Islet of Langerhans (tissue), 1 donor: ENCODE results near the gene TERB2.
A peak's percentile ranks its signal among the peaks of the same experiment; 100 is the strongest.
"Not testable (repeated sequence)": the region's sequence is repeated elsewhere in the genome, so short reads cannot be mapped to it uniquely, and the experiment has no call there.

Experiments used
- FAIRE-seq: peaks from one replicate; lab custom pipeline; 2011; peaks lifted over from hg19 to GRCh38; lab: Jason Lieb, UNC

The TERB2 gene

GRCh38 chr15:44956388-44956787 lies at the start of gene TERB2:
Gene TERB2 (plus strand): TSS chr15:44956687. CDS start chr15:44956719, 32 bp downstream.
- no peak for FAIRE-seq

- FAIRE-seq = no peak
Measured at GRCh38 chr15:44909423-44909822, 47.1 kb upstream of the TERB2 start.

- FAIRE-seq = no peak
Measured at GRCh38 chr15:44910981-44911625, 45.4 kb upstream of the TERB2 start.

- FAIRE-seq = not testable (repeated sequence)
Measured at GRCh38 chr15:44912186-44912585, 44.3 kb upstream of the TERB2 start.

- not testable (repeated sequence) for FAIRE-seq
Measured at GRCh38 chr15:44912974-44913448, 43.5 kb upstream of the TERB2 start.

GRCh38 chr15:44918136-44918535 lies 38.4 kb upstream of the TERB2 start:
- FAIRE-seq = no peak

GRCh38 chr15:44928658-44929057 lies 27.8 kb upstream of the TERB2 start:
- FAIRE-seq = peak; percentile 76

GRCh38 chr15:44930283-44930682 lies 26.2 kb upstream of the TERB2 start:
- not testable (repeated sequence) for FAIRE-seq

GRCh38 chr15:44958302-44958701 lies 1.8 kb downstream of the TERB2 start:
- peak; percentile 60 for FAIRE-seq

- FAIRE-seq = no peak
Measured at GRCh38 chr15:44968475-44968874, 12.0 kb downstream of the TERB2 start.

- FAIRE-seq = no peak
Measured at GRCh38 chr15:44971036-44971435, 14.5 kb downstream of the TERB2 start.

- FAIRE-seq = not testable (repeated sequence)
Measured at GRCh38 chr15:44976183-44976582, 19.7 kb downstream of the TERB2 start.

- FAIRE-seq = peak; percentile 97
Measured at GRCh38 chr15:44977781-44978180, 21.3 kb downstream of the TERB2 start.

- FAIRE-seq = not testable (repeated sequence)
Measured at GRCh38 chr15:44979617-44980339, 23.3 kb downstream of the TERB2 start.

GRCh38 chr15:44984144-44984543 lies 27.7 kb downstream of the TERB2 start:
- FAIRE-seq = not testable (repeated sequence)

GRCh38 chr15:44986346-44987055 lies 30.0 kb downstream of the TERB2 start:
- FAIRE-seq = not testable (repeated sequence)

- not testable (repeated sequence) for FAIRE-seq
Measured at GRCh38 chr15:44987711-44988110, 31.2 kb downstream of the TERB2 start.

GRCh38 chr15:44988184-44988869 lies 31.8 kb downstream of the TERB2 start:
- peak; percentile 41 for FAIRE-seq

GRCh38 chr15:44988870-44989219 lies 32.4 kb downstream of the TERB2 start:
- FAIRE-seq = not testable (repeated sequence)

GRCh38 chr15:44997632-44998031 lies 41.1 kb downstream of the TERB2 start:
- not testable (repeated sequence) for FAIRE-seq

GRCh38 chr15:44999105-44999504 lies 42.6 kb downstream of the TERB2 start:
- no peak for FAIRE-seq

- not testable (repeated sequence) for FAIRE-seq
Measured at GRCh38 chr15:45001180-45001579, 44.7 kb downstream of the TERB2 start.
